ENCODE results near the gene ALX3.

DNA sequence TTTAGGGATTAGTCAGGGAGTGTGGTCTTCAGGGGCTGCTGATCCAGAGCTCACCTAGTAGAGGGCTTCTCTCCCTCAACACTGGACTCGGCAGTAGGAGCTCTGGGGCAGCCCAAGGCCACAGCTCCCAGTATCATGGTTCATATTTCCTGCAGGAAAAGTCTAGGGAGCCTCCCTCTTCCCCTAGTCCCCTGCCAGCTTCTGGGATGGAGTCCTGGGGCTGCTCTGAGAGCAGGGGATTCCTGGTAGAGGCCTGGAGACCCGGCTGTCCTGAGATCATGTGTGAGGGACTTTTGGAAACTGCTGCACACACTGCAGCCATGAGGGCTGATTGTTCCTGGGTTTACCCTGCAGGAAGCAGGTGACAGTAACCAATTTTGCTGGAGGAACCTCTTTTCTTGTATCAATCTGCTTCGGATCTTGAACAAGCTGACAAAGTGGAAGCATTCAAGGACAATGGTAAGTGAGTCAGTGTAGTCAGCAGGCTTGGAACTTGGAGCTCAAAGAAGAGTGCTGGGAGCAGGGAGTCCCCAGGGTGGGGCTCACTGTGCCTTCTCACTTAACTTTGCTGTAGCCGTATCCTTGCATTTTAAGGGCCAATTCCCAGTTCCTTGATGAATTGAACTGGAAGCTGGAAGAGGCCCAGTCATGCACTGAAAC lies 19.7 kb downstream of the ALX3 start:
- TF ChIP-seq CTCF (IDR thresholded peaks at IDR 0.05) (no peak), POLR2A (IDR thresholded peaks at IDR 0.05) (no peak)

All from right lobe of liver (tissue), 4 donors.